ENCODE measurements around the gene PTPRK.

DNA sequence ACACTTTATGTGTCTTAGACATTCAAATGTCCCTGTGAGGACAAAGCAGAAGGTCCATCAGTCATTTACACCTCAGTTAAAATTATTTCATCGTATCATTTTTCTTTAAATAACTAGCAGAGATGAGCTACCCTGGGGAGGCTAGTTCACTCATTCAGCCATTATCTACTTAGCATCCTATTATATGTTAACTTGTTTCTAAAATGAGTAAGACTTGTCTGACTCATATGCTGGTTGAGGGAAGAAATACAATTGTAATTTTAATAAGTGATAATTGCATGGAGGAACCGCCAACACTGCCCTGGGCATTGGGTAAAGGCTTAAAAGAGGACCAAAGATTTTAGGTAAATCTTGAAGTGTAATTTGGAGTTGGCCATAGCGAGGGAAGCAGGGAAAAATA, 12.4 kb upstream of the PTPRK start:
- TF ChIP-seq, protein P1, sequence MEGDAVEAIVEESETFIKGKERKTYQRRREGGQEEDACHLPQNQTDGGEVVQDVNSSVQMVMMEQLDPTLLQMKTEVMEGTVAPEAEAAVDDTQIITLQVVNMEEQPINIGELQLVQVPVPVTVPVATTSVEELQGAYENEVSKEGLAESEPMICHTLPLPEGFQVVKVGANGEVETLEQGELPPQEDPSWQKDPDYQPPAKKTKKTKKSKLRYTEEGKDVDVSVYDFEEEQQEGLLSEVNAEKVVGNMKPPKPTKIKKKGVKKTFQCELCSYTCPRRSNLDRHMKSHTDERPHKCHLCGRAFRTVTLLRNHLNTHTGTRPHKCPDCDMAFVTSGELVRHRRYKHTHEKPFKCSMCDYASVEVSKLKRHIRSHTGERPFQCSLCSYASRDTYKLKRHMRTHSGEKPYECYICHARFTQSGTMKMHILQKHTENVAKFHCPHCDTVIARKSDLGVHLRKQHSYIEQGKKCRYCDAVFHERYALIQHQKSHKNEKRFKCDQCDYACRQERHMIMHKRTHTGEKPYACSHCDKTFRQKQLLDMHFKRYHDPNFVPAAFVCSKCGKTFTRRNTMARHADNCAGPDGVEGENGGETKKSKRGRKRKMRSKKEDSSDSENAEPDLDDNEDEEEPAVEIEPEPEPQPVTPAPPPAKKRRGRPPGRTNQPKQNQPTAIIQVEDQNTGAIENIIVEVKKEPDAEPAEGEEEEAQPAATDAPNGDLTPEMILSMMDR (conservative IDR thresholded peaks at IDR 0.05 in 1 of 2, IDR thresholded peaks at IDR 0.05 in 1 of 2; ENCODE audit: extremely low read depth in 1 of 2, insufficient read depth in 1 of 2, low read depth in 1 of 2, low read length in 2 of 2): no peak
- no peak for TF ChIP-seq EZH2 (IDR thresholded peaks at IDR 0.05; ENCODE audit: borderline replicate concordance, low read length)
